ENCODE results near the gene DAB2. TPM values are rescaled to one million over a fixed set of nuclear protein-coding genes. Genes with fewer than 3 reads are reported as not detected.

The DAB2 gene
- total RNA-seq, 1 experiment from 2014 or later = 135 TPM

DNA sequence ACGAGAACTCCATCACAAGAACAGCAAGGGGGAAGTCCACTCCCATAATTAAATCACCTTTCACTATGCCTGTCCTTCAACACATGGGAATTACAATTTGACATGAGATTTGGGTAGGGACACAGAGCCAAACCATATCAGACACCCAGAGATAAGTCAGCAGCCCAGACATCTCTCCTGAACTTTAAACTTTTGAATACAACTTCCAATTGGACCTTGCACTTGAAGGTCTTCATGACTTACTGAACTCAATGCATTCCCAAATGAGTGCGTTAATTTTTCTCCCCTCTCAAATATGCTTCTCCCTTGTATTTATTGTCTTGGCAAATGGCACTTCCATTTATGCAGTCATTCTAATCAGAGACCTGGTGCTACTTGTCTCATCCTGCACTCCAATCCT is 72.6 kb downstream of the DAB2 start:
- ChIA-PET POLR2A (no interaction called here), CTCF (no interaction called here)
- no peaks in the 10 kb centered on the region for H3K36me3 Mint-ChIP-seq (ENCODE audit: insufficient read depth, unreplicated experiment)
- TF ChIP-seq, protein P1, sequence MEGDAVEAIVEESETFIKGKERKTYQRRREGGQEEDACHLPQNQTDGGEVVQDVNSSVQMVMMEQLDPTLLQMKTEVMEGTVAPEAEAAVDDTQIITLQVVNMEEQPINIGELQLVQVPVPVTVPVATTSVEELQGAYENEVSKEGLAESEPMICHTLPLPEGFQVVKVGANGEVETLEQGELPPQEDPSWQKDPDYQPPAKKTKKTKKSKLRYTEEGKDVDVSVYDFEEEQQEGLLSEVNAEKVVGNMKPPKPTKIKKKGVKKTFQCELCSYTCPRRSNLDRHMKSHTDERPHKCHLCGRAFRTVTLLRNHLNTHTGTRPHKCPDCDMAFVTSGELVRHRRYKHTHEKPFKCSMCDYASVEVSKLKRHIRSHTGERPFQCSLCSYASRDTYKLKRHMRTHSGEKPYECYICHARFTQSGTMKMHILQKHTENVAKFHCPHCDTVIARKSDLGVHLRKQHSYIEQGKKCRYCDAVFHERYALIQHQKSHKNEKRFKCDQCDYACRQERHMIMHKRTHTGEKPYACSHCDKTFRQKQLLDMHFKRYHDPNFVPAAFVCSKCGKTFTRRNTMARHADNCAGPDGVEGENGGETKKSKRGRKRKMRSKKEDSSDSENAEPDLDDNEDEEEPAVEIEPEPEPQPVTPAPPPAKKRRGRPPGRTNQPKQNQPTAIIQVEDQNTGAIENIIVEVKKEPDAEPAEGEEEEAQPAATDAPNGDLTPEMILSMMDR (IDR thresholded peaks at IDR 0.05; ENCODE audit: insufficient read depth in 1 of 2, low read depth in 1 of 2, low read length in 1 of 2, severe bottlenecking in 1 of 2, unreplicated experiment in 1 of 2) = no peak
- H3K27ac Mint-ChIP-seq (ENCODE audit: unreplicated experiment) = no peak overlapping the region
- no peaks in the 10 kb centered on the region for H3K4me1 ChIP-seq
- no peaks in the 10 kb centered on the region for H3K27me3 Mint-ChIP-seq (ENCODE audit: insufficient read depth, unreplicated experiment)
- no peaks in the 10 kb centered on the region for H3K27me3 ChIP-seq (replicated peaks; ENCODE audit: control insufficient read depth, insufficient read depth, low read length)
- intact Hi-C loops (cut with micrococcal nuclease; ENCODE audit: unreplicated experiment) = no loop called here
- no peak overlapping the region for H3K4me3 ChIP-seq (ENCODE audit: low read depth, low read length)
- peaks cover 33% of the 10 kb centered on the region for H3K9me3 Mint-ChIP-seq (ENCODE audit: unreplicated experiment)
- H3K36me3 ChIP-seq (ENCODE audit: control insufficient read depth, insufficient read depth, low read length) = no peaks in the 10 kb centered on the region
- peaks cover 22% of the 10 kb centered on the region for H3K9me3 ChIP-seq
- no peak overlapping the region for H3K4me3 Mint-ChIP-seq (ENCODE audit: unreplicated experiment)
- no peaks in the 10 kb centered on the region for H3K4me1 Mint-ChIP-seq (ENCODE audit: low read depth, unreplicated experiment)
- no TSS peak for BruUV-seq (replicated peaks)
- DNase-seq = no peak

DNA sequence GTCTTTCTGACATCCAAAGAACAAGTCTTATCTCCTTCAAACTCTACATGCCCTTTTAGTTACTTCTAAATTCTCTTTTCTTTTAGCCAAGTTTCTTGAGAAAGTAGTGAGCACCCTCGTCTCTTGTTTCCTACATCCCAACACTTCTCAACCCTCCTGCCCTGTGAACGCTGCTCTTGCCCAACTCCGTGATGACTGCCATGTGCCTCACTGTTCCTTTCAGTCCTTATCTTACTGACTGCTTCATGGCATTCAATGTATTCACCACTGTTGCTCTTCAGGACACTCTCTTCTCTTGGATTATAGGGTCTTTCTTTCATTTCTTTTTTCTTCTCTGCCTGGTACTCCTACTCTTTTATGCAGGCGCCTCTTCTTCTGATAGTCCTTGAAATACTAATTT is 75.3 kb downstream of the DAB2 start:
- peaks cover 33% of the 10 kb centered on the region for H3K9me3 Mint-ChIP-seq (ENCODE audit: unreplicated experiment)

DNA sequence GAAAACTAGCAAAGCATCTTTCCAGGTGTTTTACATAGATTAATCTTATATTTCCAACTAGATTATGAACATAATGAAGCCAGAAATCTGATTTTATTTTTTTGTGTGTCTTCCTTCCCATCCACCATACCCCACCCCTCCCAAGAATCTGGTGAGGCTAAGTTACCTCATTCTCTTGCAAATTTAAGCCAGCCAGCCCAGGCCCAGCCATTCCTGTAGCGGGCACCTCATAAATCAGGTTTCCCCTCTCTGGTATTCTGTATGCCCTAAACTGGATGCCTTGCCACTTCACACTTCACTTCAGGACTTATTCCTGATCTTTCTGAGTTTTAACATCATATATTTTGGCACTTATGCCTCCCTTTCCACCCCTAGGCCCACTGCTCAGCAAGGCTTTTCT is 82.3 kb downstream of the DAB2 start:
- no TSS peak for BruUV-seq (replicated peaks)
- POLR2A ChIA-PET = no interaction called here
- no peaks in the 10 kb centered on the region for H3K36me3 Mint-ChIP-seq (ENCODE audit: insufficient read depth, unreplicated experiment)
- H3K27me3 Mint-ChIP-seq (ENCODE audit: insufficient read depth, unreplicated experiment) = no peaks in the 10 kb centered on the region
- H3K4me1 Mint-ChIP-seq (ENCODE audit: low read depth, unreplicated experiment) = peaks cover 14% of the 10 kb centered on the region
- no peak for DNase-seq
- no peak overlapping the region for H3K4me3 Mint-ChIP-seq (ENCODE audit: unreplicated experiment)
- no peaks in the 10 kb centered on the region for H3K9me3 Mint-ChIP-seq (ENCODE audit: unreplicated experiment)
- CTCF ChIA-PET = no interaction called here
- TF ChIP-seq, protein P1 (IDR thresholded peaks at IDR 0.05; ENCODE audit: insufficient read depth in 1 of 2, low read depth in 1 of 2, low read length in 1 of 2, severe bottlenecking in 1 of 2, unreplicated experiment in 1 of 2) = no peak
- intact Hi-C loops (cut with micrococcal nuclease; ENCODE audit: unreplicated experiment) = no loop called here
- no peak overlapping the region for H3K27ac Mint-ChIP-seq (ENCODE audit: unreplicated experiment)
- peaks cover 5% of the 10 kb centered on the region; the same call in 1 of the 2 replicates for H3K4me1 ChIP-seq
- no peak overlapping the region for H3K4me3 ChIP-seq (ENCODE audit: low read depth, low read length)
- no peaks in the 10 kb centered on the region for H3K27me3 ChIP-seq (replicated peaks; ENCODE audit: control insufficient read depth, insufficient read depth, low read length)
- H3K9me3 ChIP-seq = no peaks in the 10 kb centered on the region
- no peaks in the 10 kb centered on the region for H3K36me3 ChIP-seq (ENCODE audit: control insufficient read depth, insufficient read depth, low read length)

More for the DNA sequence above, 75.3 kb downstream of the DAB2 start:
- H3K4me3 ChIP-seq (ENCODE audit: low read depth, low read length) = no peak overlapping the region
- Mint-ChIP-seq H3K4me1 (ENCODE audit: low read depth, unreplicated experiment) (no peaks in the 10 kb centered on the region), H3K27me3 (ENCODE audit: insufficient read depth, unreplicated experiment) (no peaks in the 10 kb centered on the region), H3K4me3 (ENCODE audit: unreplicated experiment) (no peak overlapping the region), H3K36me3 (ENCODE audit: insufficient read depth, unreplicated experiment) (no peaks in the 10 kb centered on the region), H3K27ac (ENCODE audit: unreplicated experiment) (no peak overlapping the region)
- intact Hi-C loops (cut with micrococcal nuclease; ENCODE audit: unreplicated experiment) = no loop called here
- H3K9me3 ChIP-seq = peaks cover 22% of the 10 kb centered on the region
- ChIA-PET POLR2A (no interaction called here), CTCF (no interaction called here)
- DNase-seq = no peak
- H3K27me3 ChIP-seq (replicated peaks; ENCODE audit: control insufficient read depth, insufficient read depth, low read length) = no peaks in the 10 kb centered on the region
- BruUV-seq (replicated peaks) = no TSS peak
- H3K36me3 ChIP-seq (ENCODE audit: control insufficient read depth, insufficient read depth, low read length) = no peaks in the 10 kb centered on the region
- TF ChIP-seq, protein P1 (IDR thresholded peaks at IDR 0.05; ENCODE audit: insufficient read depth in 1 of 2, low read depth in 1 of 2, low read length in 1 of 2, severe bottlenecking in 1 of 2, unreplicated experiment in 1 of 2) = no peak
- no peaks in the 10 kb centered on the region for H3K4me1 ChIP-seq
